Measurements from ENCODE around the gene ARF1. TPM values are rescaled to one million over a fixed set of nuclear protein-coding genes. Genes with fewer than 3 reads are reported as not detected.

Gene ARF1
- total RNA-seq, 1 donor from 2014 or later: 288 TPM

DNA sequence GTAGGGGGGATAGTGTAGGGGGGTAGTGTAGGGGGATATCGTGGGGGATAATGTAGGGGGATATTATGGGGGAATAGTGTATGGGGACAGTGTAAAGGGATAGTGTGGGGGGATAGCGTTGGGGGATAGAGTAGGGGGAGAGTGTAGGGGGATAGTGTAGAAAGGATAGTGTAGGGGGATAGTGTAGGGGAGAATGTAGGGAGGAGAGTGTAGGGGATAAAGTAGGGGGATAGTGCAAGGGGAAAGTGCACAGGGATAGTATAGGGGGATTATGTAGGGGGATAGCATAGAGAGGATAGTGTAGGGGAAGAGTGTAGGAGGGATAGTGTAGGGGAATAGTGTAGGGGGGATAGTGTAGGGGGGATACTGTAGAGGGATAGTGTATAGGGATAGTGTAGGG is 12.3 kb upstream of the ARF1 start:
- no peak for TF ChIP-seq CTCF (conservative IDR thresholded peaks at IDR 0.05)
- no peak for DNase-seq (ENCODE audit: extremely low spot score, unreplicated experiment)
- no peak overlapping the region for H3K4me3 Mint-ChIP-seq
- H3K9me3 Mint-ChIP-seq: no peaks in the 10 kb centered on the region
- peaks cover 43% of the 10 kb centered on the region for H3K27me3 Mint-ChIP-seq
- H3K36me3 Mint-ChIP-seq: no peaks in the 10 kb centered on the region
- H3K27ac Mint-ChIP-seq: no peak overlapping the region
- peaks cover 5% of the 10 kb centered on the region for H3K4me1 Mint-ChIP-seq (ENCODE audit: unreplicated experiment)

GRCh38 chr1:228070851-228071250 is 11.7 kb upstream of the ARF1 start:
- peaks cover 39% of the 10 kb centered on the region for H3K27me3 Mint-ChIP-seq

GRCh38 chr1:228071839-228072657 is 10.5 kb upstream of the ARF1 start:
- Mint-ChIP-seq H3K4me1 (ENCODE audit: unreplicated experiment) (peaks cover 5% of the 10 kb centered on the region), H3K4me3 (no peak overlapping the region), H3K27me3 (peaks cover 32% of the 10 kb centered on the region), H3K27ac (no peak overlapping the region), H3K36me3 (no peaks in the 10 kb centered on the region), H3K9me3 (no peaks in the 10 kb centered on the region)
- TF ChIP-seq CTCF (conservative IDR thresholded peaks at IDR 0.05): no peak
- DNase-seq (ENCODE audit: extremely low spot score, unreplicated experiment): no peak

More at GRCh38 chr1:228070851-228071250, 11.7 kb upstream of the ARF1 start:
- DNase-seq (ENCODE audit: extremely low spot score, unreplicated experiment): no peak
- Mint-ChIP-seq H3K4me1 (ENCODE audit: unreplicated experiment) (peaks cover 5% of the 10 kb centered on the region), H3K4me3 (no peak overlapping the region), H3K36me3 (no peaks in the 10 kb centered on the region), H3K27ac (no peak overlapping the region), H3K9me3 (no peaks in the 10 kb centered on the region)
- no peak for TF ChIP-seq CTCF (conservative IDR thresholded peaks at IDR 0.05)

- Mint-ChIP-seq H3K27ac (no peak overlapping the region), H3K9me3 (no peaks in the 10 kb centered on the region), H3K27me3 (peaks cover 30% of the 10 kb centered on the region), H3K4me1 (ENCODE audit: unreplicated experiment) (peaks cover 5% of the 10 kb centered on the region), H3K4me3 (no peak overlapping the region), H3K36me3 (no peaks in the 10 kb centered on the region)
- no peak for DNase-seq (ENCODE audit: extremely low spot score, unreplicated experiment)
- no peak for TF ChIP-seq CTCF (conservative IDR thresholded peaks at IDR 0.05)
Measured at GRCh38 chr1:228072658-228073043, 9.9 kb upstream of the ARF1 start.

GRCh38 chr1:228073061-228073856 is 9.2 kb upstream of the ARF1 start:
- Mint-ChIP-seq H3K9me3 (no peaks in the 10 kb centered on the region), H3K27ac (no peak overlapping the region), H3K36me3 (no peaks in the 10 kb centered on the region), H3K27me3 (peaks cover 27% of the 10 kb centered on the region), H3K4me1 (ENCODE audit: unreplicated experiment) (peaks cover 5% of the 10 kb centered on the region), H3K4me3 (no peak overlapping the region)
- TF ChIP-seq CTCF (conservative IDR thresholded peaks at IDR 0.05): no peak
- no peak for DNase-seq (ENCODE audit: extremely low spot score, unreplicated experiment)
